Activated naive CD4-positive, alpha-beta T cell treated with Interleukin-2 at 50 U/mL for 16 hours (primary cell): ENCODE results near the gene PSME3.
"Not testable (repeated sequence)": the region's sequence is repeated elsewhere in the genome, so short reads cannot be mapped to it uniquely, and the experiment has no call there.

Experiments used
- DNase-seq: peaks from one replicate; pipeline ENCODE4 v3.0.0-alpha.2; 2020

PSME3 gene

DNA sequence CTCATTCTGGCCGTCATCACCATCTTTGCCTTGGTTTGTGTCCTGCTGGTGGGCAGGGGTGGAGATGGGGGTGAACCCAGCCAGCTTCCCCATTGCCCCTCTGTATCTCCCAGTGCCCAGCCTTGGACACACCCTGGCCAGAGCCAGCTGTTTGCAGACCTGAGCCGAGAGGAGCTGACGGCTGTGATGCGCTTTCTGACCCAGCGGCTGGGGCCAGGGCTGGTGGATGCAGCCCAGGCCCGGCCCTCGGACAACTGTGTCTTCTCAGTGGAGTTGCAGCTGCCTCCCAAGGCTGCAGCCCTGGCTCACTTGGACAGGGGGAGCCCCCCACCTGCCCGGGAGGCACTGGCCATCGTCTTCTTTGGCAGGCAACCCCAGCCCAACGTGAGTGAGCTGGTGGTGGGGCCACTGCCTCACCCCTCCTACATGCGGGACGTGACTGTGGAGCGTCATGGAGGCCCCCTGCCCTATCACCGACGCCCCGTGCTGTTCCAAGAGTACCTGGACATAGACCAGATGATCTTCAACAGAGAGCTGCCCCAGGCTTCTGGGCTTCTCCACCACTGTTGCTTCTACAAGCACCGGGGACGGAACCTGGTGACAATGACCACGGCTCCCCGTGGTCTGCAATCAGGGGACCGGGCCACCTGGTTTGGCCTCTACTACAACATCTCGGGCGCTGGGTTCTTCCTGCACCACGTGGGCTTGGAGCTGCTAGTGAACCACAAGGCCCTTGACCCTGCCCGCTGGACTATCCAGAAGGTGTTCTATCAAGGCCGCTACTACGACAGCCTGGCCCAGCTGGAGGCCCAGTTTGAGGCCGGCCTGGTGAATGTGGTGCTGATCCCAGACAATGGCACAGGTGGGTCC, 18.4 kb downstream of the PSME3 start:
- not testable (repeated sequence) for DNase-seq

DNA sequence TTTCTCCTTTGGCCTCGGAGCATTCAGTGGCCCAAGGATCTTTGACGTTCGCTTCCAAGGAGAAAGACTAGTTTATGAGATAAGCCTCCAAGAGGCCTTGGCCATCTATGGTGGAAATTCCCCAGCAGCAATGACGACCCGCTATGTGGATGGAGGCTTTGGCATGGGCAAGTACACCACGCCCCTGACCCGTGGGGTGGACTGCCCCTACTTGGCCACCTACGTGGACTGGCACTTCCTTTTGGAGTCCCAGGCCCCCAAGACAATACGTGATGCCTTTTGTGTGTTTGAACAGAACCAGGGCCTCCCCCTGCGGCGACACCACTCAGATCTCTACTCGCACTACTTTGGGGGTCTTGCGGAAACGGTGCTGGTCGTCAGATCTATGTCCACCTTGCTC, 19.2 kb downstream of the PSME3 start:
- DNase-seq: no peak

- DNase-seq: no peak
Measured at GRCh38 chr17:42853004-42853403, 19.8 kb downstream of the PSME3 start.

DNA sequence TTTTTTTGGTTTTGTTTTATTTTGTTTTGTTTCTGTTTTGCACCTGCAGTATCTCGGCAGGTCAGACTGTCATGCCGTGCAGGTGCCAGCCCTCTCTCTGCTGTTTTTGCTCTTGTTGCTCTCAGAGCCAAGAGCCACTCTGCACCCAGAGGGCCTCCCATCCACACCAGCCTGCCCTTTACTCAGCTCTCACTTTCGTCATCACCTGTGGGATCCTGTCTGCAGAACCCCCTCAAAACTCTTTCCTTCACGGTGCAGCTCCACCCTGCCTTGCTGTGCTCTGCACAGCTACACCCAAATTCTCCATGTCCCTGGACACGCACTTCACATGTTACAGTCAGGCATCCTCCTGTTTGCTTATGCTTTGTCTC, 20.4 kb downstream of the PSME3 start:
- no peak for DNase-seq

- no peak for DNase-seq
Measured at GRCh38 chr17:42853968-42854790, 21.0 kb downstream of the PSME3 start.

- no peak for DNase-seq
Measured at GRCh38 chr17:42855048-42855596, 21.9 kb downstream of the PSME3 start.

DNA sequence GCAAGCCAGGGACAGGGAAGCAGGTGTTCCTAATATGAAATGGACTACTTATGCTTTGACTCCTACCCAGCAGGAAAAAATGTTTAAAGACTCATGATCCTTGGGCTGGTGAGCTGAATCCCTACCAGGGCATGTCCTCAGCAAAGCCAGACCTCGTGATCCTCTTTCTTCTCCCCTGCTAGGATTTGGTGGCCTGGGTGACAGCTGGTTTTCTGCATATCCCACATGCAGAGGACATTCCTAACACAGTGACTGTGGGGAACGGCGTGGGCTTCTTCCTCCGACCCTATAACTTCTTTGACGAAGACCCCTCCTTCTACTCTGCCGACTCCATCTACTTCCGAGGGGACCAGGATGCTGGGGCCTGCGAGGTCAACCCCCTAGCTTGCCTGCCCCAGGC, 22.9 kb downstream of the PSME3 start:
- DNase-seq: not testable (repeated sequence)

- not testable (repeated sequence) for DNase-seq
Measured at GRCh38 chr17:42856516-42856915, 23.3 kb downstream of the PSME3 start.

DNA sequence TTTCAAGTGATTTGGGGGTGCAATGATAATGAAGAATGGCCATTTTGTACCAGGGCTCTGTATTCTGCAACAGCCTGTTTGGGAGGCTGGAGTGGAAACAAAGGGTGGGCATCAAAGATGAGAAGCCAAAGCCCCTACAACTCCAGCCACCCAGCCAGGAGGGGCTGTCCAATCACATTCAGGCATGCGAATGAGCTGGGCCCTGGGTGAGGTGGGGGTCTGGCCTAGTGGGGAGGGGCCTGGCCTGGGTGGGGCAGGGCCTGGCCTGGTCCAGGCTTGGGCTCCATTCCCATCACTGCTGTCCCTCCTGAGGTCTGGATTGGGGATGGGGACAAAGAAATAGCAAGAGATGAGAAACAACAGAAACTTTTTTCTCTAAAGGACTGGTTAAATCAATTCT, 24.2 kb downstream of the PSME3 start:
- DNase-seq: no peak

- no peak for DNase-seq
Measured at GRCh38 chr17:42865638-42866094, 32.5 kb downstream of the PSME3 start.

DNA sequence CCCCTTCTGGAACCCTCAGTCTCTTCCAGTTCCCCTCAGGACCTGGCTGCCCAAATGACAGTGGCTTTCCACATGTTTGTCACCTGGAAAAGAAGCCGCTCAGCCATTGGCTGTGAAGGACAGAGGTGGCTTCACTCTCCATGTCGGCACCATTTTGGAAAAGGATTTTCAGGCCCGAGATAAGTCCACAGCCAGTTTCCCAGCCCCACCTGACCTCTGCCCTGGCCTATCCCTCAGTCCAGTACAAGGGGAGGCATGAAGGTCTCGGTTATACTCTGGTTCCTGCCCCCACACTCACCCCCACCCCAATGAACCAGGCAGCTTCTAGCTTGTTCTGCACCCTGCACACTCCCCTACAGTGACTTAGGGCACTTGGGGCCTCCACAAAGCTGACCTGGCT, 33.0 kb downstream of the PSME3 start:
- no peak for DNase-seq

GRCh38 chr17:42866631-42867575, 33.7 kb downstream of the PSME3 start:
- DNase-seq: no peak

DNA sequence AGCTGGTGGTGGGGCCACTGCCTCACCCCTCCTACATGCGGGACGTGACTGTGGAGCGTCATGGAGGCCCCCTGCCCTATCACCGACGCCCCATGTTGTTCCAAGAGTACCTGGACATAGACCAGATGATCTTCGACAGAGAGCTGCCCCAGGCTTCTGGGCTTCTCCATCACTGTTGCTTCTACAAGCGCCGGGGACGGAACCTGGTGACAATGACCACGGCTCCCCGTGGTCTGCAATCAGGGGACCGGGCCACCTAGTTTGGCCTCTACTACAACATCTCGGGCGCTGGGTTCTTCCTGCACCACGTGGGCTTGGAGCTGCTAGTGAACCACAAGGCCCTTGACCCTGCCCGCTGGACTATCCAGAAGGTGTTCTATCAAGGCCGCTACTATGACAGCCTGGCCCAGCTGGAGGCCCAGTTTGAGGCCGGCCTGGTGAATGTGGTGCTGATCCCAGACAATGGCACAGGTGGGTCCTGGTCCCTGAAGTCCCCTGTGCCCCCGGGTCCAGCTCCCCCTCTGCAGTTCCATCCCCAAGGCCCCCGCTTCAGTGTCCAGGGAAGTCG, 34.6 kb downstream of the PSME3 start:
- not testable (repeated sequence) for DNase-seq

DNA sequence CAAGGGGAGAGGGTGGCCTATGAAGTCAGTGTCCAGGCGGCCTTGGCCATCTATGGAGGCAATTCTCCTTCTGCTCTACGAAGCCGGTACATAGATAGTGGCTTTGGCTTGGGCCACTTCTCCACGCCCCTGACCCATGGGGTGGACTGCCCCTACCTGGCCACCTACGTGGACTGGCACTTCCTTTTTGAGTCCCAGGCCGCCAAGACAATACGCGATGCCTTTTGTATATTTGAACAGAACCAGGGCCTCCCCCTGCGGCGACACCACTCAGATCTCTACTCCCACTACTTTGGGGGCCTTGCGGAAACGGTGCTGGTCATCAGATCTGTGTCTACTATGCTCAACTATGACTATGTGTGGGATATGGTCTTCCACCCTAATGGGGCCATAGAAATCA, 35.1 kb downstream of the PSME3 start:
- no peak for DNase-seq

DNA sequence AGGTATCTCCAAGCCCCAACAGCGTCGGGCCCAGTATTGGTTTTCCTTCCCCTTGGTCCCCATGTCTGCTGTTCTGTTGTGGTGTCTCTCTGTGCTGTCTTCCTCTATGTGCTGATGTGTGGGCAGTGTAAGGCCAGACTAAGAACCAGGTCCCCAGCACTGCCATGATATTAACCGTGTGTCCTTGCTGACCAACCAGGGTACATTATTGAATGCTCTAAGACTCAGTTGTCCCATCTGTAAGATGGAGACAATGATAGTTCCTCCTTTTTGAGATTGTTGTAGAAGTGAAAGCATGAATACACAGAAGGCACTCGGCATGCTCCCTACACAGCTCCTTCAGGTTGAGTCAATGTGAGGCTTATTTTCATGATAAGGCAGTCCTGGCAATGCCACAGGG, 38.5 kb downstream of the PSME3 start:
- DNase-seq: no peak

DNA sequence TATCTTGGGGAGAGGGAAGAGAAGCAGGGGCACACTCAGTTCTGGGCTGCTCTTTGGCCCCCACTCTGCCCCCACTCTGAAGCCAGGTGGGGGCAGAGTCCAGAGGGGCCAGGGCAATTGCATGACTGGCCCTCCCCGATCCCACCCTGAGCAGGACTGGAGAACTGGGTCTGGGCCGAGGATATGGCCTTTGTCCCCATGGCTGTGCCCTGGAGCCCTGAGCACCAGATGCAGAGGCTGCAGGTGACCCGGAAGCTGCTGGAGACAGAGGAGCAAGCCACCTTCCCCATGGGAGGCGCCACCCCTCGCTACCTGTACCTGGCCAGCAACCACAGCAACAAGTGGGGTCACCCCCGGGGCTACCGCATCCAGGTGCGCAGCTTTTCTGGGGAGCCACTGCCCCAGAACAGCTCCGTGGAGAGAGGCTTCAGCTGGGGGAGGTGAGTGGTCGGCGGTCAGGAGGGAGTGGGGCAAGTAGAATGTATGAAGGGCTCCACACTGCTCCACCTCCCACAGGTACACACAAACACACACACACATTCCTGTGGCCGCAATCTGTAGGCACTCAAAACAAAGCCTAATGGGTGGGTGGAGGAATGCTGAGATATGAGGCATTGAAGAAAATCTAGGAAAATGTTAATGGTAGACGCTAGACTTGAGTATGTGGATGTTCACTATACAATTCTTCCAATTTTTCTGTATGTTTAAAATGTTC, 39.2 kb downstream of the PSME3 start:
- no peak for DNase-seq

DNA sequence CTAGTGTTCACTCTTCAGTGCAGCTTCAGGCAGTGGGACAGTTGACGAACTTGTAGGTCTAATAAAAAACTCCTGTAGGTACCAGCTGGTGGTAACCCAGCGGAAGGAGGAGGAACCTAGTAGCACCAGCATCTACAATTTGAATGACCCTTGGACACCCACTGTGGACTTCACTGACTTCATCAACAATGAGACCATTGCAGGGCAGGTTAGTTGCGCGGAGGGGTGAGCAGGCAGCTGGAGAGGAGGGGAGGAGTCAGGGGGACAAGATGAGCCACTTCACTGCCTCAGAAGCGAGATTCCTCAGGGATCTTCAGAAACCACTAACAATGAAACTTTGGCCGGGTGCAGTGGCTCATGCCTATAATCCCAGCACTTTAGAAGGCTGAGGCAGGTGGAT, 40.1 kb downstream of the PSME3 start:
- DNase-seq: no peak

GRCh38 chr17:42873932-42874695, 40.9 kb downstream of the PSME3 start:
- DNase-seq: not testable (repeated sequence)

- DNase-seq: no peak
Measured at GRCh38 chr17:42877037-42877436, 43.8 kb downstream of the PSME3 start.

DNA sequence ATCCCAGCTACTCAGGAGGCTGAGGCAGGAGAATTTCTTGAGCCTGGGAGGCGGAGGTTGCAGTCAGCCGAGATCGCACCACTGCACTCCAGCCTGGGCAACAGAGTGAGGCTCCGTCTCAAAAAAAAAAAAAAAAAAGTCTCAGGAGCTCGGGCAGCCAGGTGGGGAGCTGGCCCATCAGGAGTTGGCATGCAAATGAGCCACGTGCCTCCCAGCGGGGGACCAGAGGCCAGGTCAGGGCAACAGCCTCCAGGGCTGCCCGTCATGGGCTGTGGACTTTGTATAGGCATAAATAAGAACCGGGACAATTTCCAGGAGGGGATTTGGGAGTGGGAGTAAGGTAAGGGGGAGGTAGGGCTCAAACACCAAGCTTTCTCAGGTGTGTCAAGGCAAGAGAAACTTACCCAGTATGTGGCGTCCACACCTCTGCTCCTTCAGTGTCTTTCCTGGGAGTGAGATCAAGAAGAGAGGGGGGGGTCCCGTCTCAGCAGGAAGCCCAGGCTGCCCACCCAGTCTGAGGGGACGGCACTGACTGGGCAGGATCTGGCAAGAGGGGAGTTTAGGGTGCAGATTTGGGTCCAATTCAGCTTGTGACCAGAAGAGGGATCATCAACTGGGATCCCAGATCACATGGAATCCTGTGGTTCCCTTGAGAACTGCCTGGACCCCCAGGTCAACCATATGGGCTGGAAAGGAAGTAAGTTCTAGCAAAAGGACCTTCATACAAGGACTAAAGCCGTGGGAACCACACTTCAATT, 45.1 kb downstream of the PSME3 start:
- DNase-seq: no peak
